Gastrocnemius medialis (tissue), 4 donors: ENCODE data around the gene ALK. TPM values are rescaled to one million over a fixed set of nuclear protein-coding genes. Genes with fewer than 3 reads are reported as not detected.

Experiments
- ATAC-seq, 2 donors: fragments of 150-250 bp; one replicate each; pipeline ENCODE4 v1.9.1; 2016
- DNase-seq, 2 donors: peaks; one replicate each; pipeline ENCODE4 v3.0.0-alpha.2; 2019
- H3K27ac ChIP-seq, 4 donors: fragments of 200-600 bp; sonication (generic); 1 replicate in 1 of 4; 2 replicates in 3 of 4; pipeline ENCODE4 v1.5.1; 2016 to 2018; ENCODE audit warnings: mild to moderate bottlenecking in 2 of 4, moderate library complexity in 1 of 4
- H3K27me3 ChIP-seq, 3 donors: fragments of 200-600 bp; sonication (generic) in 2 of 3; 1 replicate in 1 of 3; 2 replicates in 2 of 3; pipeline versions ENCODE4 v1.5.1 to v1.6.0; 2016 to 2019; ENCODE audit warnings: mild to moderate bottlenecking in 1 of 3, moderate library complexity in 1 of 3
- H3K36me3 ChIP-seq, 2 donors: fragments of 200-600 bp; sonication (generic) in 1 of 2; one replicate each; pipeline ENCODE4 v1.5.1; 2017 to 2018
- H3K4me1 ChIP-seq, 2 donors: fragments of 200-600 bp; sonication (generic) in 1 of 2; one replicate each; pipeline ENCODE4 v1.5.1; 2016 to 2017; ENCODE audit warnings: mild to moderate bottlenecking in 2 of 2
- H3K4me3 ChIP-seq, 4 donors: fragments of 200-600 bp; sonication (generic) in 3 of 4; 1 replicate in 1 of 4; 2 replicates in 3 of 4; pipeline ENCODE4 v1.5.1; 2016 to 2019; ENCODE audit warnings: mild to moderate bottlenecking in 2 of 4
- H3K9me3 ChIP-seq, 3 donors: fragments of 200-600 bp; sonication (generic) in 2 of 3; 1 replicate in 1 of 3; 2 replicates in 2 of 3; pipeline ENCODE4 v1.5.1; 2016 to 2019
- POLR2A ChIP-seq, 2 donors: fragments of 450-650 bp; IDR thresholded peaks; one replicate each; pipeline ENCODE4 v1.6.1; 2017; ENCODE audit warnings: antibody characterized with exemption in 2 of 2, mild to moderate bottlenecking in 2 of 2, moderate library complexity in 2 of 2
- in situ Hi-C, 4 donors: fragments of 200-750 bp; cut with MboI; loops; one replicate each; pipeline versions ENCODE4 v1.15.0 to v1.8.0; 2017; ENCODE audit warnings: low sequenced_read_pairs in 4 of 4
- intact Hi-C: fragments of 100-400 bp; cut with DNase I; formaldehyde crosslinking; loops from one replicate; pipeline ENCODE4 v1.15.1; 2023; ENCODE audit warnings: low total_unique reads
- total RNA-seq, 4 donors: library from RNA; depleted of rRNA; stranded (reverse); fragments of >200 nt; gene quantifications; one replicate each; pipeline versions ENCODE4 v1.1.0 to v1.2.3, GENCODE V29; 2016
- TF ChIP-seq, protein P1 (sequence below), 5 experiments: fragments of 450-650 bp in 3 of 5; fragments of 200-600 bp in 2 of 5; sonication (generic) in 2 of 5; IDR thresholded peaks in 4 of 5; conservative IDR thresholded peaks in 1 of 5; 1 replicate in 4 of 5; 2 replicates in 1 of 5; pipeline ENCODE4 v1.5.1; 2016 to 2019; ENCODE audit warnings: antibody characterized with exemption in 5 of 5, mild to moderate bottlenecking in 3 of 5, moderate library complexity in 3 of 5

ALK gene
- total RNA-seq, 4 donors from 2014 or later = not detected

DNA sequence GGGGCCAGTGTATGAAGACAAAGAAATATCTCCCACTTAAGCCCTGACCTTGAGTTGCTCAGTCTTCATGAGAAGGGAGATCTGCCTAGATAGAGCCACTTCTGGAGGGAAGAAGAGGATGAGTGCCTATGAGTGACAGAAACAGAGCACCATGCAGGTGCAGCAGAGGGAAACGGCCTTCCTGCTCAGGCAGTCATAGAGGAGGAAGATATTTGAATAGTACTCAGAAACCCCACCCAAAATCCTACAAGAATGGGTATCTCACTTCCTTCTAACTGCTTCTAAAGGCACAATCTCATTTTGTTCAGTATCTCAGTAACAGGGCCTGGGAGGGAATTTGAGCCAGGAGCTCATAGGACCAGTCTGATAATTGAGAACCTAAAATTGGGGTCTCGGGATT lies 339.3 kb downstream of the ALK start:
- H3K4me3 ChIP-seq = no peak overlapping the region
- H3K36me3 ChIP-seq = no peaks in the 10 kb centered on the region
- no peak overlapping the region for H3K27ac ChIP-seq
- no peaks in the 10 kb centered on the region for H3K9me3 ChIP-seq
- DNase-seq (no peak), ATAC-seq (no peak)
- intact Hi-C loops = no loop called here
- TF ChIP-seq POLR2A (IDR thresholded peaks at IDR 0.05) = no peak
- TF ChIP-seq, protein P1, sequence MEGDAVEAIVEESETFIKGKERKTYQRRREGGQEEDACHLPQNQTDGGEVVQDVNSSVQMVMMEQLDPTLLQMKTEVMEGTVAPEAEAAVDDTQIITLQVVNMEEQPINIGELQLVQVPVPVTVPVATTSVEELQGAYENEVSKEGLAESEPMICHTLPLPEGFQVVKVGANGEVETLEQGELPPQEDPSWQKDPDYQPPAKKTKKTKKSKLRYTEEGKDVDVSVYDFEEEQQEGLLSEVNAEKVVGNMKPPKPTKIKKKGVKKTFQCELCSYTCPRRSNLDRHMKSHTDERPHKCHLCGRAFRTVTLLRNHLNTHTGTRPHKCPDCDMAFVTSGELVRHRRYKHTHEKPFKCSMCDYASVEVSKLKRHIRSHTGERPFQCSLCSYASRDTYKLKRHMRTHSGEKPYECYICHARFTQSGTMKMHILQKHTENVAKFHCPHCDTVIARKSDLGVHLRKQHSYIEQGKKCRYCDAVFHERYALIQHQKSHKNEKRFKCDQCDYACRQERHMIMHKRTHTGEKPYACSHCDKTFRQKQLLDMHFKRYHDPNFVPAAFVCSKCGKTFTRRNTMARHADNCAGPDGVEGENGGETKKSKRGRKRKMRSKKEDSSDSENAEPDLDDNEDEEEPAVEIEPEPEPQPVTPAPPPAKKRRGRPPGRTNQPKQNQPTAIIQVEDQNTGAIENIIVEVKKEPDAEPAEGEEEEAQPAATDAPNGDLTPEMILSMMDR (IDR thresholded peaks at IDR 0.05 in 4 of 5, conservative IDR thresholded peaks at IDR 0.05 in 1 of 5) = no peak
- in situ Hi-C loops = no loop called here
- no peaks in the 10 kb centered on the region for H3K27me3 ChIP-seq
- H3K4me1 ChIP-seq = no peaks in the 10 kb centered on the region

DNA sequence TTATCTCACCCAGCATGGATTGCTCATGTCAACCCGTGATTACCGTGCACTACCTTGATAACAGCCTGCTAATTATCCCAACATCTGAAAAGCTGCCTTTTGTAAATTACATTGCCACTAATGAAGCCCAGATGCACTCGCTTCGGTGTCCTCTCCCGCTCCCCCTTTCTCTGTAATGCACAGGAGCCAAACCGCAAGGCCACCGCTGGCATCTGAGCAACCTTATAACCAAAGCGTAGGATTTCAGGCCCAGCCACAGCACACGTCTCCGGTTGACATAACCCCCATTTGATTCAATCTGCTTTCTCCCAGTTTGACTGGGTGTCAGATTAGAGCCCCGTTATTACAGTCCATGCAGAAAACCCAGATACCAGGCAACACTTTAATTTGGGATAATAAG lies 341.2 kb downstream of the ALK start:
- H3K27me3 ChIP-seq = no peaks in the 10 kb centered on the region
- no peak for ATAC-seq
- H3K9me3 ChIP-seq = no peaks in the 10 kb centered on the region
- no peaks in the 10 kb centered on the region for H3K4me1 ChIP-seq
- no peak overlapping the region for H3K4me3 ChIP-seq
- in situ Hi-C loops = no loop called here
- intact Hi-C loops = no loop called here
- H3K27ac ChIP-seq = no peak overlapping the region
- TF ChIP-seq, protein P1 (IDR thresholded peaks at IDR 0.05 in 4 of 5, conservative IDR thresholded peaks at IDR 0.05 in 1 of 5) = no peak
- no peak for TF ChIP-seq POLR2A (IDR thresholded peaks at IDR 0.05)
- DNase-seq = no peak
- H3K36me3 ChIP-seq = no peaks in the 10 kb centered on the region

DNA sequence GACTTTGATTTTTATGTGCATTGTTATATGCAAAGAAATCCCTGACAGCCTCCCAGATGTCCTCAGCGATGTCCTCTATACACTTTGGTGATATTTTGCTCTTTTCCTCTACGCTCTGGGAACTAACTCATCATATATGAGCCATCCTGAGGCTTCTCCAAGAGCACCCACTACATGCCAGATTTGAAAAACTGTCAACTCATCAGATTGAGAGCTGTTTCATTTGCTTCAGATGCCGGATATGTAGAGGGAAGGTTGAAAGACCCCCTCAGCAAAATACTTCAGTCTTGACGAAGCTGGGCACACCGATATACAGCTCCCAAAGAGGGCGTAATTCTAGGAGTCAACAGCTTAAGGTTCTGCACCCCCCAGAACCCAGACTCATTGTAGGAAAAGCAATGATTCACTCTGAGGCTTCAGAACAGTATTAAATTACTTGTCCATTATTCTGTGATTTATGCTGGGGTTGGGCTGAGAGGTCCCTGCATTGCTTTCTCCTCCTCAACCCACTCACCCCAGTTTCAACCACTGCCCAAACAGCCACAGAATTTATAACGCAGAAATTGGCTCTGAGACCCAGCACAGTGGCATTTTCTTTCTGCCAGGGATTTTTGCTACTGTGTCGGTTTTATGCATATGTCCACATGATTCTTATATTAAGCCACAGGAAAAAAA lies 341.8 kb downstream of the ALK start:
- TF ChIP-seq POLR2A (IDR thresholded peaks at IDR 0.05) = no peak
- TF ChIP-seq, protein P1 (IDR thresholded peaks at IDR 0.05 in 4 of 5, conservative IDR thresholded peaks at IDR 0.05 in 1 of 5) = no peak
- H3K9me3 ChIP-seq = no peaks in the 10 kb centered on the region
- H3K36me3 ChIP-seq = no peaks in the 10 kb centered on the region
- no peaks in the 10 kb centered on the region for H3K27me3 ChIP-seq
- H3K4me1 ChIP-seq = no peaks in the 10 kb centered on the region
- intact Hi-C loops (no loop called here), in situ Hi-C loops (no loop called here)
- ATAC-seq = no peak
- DNase-seq = no peak
- H3K27ac ChIP-seq = no peak overlapping the region
- H3K4me3 ChIP-seq = no peak overlapping the region

DNA sequence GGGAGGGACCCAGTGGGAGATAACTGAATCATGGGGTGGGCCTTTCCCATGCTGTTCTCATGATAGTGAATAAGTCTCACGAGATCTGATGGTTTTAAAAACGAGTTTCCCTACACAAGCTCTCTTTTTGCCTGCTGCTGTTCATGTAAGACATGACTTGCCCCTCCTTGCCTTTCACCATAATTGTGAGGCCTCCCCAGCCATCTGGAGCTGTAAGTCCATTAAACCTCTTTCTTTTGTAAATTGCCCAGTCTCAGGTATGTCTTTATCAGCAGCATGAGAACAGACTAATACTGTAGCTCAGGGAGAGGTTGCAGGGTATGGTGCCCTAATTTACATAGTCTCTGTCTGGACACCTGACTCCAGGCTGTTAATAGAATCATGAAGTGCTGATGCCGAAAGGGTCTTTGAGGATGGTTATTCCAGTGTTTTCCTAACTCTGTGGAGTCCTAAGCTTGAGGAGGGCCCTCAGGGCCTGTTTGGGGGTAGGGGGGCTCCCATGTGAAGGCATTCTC lies 343.2 kb downstream of the ALK start:
- Histone ChIP-seq H3K4me3 (no peak overlapping the region), H3K27me3 (no peaks in the 10 kb centered on the region), H3K9me3 (no peaks in the 10 kb centered on the region), H3K36me3 (no peaks in the 10 kb centered on the region), H3K4me1 (no peaks in the 10 kb centered on the region), H3K27ac (no peak overlapping the region)
- DNase-seq (no peak), ATAC-seq (no peak)
- intact Hi-C loops = no loop called here
- TF ChIP-seq, protein P1 (IDR thresholded peaks at IDR 0.05 in 4 of 5, conservative IDR thresholded peaks at IDR 0.05 in 1 of 5) = no peak
- TF ChIP-seq POLR2A (IDR thresholded peaks at IDR 0.05) = no peak
- in situ Hi-C loops = no loop called here
